HG03432 (cell line): ENCODE results near the gene DROSHA.
"Not testable (repeated sequence)": the region's sequence is repeated elsewhere in the genome, so short reads cannot be mapped to it uniquely, and the experiment has no call there.

Source experiments
- ATAC-seq: cut with Tn5 transposase; IDR thresholded peaks from one replicate; pipeline ENCODE4 v1.9.1; 2021; ENCODE audit warnings: mild to moderate bottlenecking, moderate library complexity; ENCODE audit not compliant: unreplicated experiment

Gene DROSHA, protein sequence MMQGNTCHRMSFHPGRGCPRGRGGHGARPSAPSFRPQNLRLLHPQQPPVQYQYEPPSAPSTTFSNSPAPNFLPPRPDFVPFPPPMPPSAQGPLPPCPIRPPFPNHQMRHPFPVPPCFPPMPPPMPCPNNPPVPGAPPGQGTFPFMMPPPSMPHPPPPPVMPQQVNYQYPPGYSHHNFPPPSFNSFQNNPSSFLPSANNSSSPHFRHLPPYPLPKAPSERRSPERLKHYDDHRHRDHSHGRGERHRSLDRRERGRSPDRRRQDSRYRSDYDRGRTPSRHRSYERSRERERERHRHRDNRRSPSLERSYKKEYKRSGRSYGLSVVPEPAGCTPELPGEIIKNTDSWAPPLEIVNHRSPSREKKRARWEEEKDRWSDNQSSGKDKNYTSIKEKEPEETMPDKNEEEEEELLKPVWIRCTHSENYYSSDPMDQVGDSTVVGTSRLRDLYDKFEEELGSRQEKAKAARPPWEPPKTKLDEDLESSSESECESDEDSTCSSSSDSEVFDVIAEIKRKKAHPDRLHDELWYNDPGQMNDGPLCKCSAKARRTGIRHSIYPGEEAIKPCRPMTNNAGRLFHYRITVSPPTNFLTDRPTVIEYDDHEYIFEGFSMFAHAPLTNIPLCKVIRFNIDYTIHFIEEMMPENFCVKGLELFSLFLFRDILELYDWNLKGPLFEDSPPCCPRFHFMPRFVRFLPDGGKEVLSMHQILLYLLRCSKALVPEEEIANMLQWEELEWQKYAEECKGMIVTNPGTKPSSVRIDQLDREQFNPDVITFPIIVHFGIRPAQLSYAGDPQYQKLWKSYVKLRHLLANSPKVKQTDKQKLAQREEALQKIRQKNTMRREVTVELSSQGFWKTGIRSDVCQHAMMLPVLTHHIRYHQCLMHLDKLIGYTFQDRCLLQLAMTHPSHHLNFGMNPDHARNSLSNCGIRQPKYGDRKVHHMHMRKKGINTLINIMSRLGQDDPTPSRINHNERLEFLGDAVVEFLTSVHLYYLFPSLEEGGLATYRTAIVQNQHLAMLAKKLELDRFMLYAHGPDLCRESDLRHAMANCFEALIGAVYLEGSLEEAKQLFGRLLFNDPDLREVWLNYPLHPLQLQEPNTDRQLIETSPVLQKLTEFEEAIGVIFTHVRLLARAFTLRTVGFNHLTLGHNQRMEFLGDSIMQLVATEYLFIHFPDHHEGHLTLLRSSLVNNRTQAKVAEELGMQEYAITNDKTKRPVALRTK (N-terminal part only)

DNA sequence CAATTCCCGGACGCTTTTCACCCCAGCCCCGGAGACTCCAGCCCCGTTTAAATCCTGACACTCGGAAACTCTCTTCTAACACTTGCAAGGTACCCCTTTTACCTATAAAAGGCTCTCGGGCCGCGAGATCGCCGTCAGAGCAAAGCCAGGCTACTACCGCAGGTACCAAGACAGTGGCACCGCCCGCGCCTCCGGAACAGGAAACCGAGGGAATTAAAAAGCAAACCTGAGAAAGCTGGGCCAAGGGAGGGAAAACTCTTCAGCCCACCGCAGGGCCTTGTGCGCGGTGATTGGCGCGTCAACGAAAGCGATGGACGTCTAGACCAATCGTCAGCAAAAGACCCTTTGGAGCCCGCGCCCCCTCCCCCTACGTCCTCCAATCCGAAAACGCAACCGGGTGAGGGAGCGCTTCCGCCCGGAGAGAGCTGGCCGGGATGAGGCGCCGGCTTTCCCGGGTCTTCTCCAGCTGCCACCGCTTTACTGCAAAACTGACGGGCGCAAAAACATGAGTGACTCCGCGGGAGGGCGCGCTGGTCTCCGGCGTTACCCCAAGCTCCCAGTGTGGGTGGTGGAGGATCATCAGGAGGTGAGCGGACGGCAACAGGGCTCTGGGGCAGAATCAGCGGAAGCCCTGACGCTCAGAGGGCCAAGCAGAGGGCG lies at the start of gene DROSHA, which contains the start of gene C5orf22:
Gene DROSHA (minus strand): TSS at position 206 of the 660 bp plus-strand sequence. CDS start 3,034 bp downstream, outside the sequence.
Gene C5orf22 (plus strand): TSS at position 414 of the 660 bp plus-strand sequence. CDS start 92 bp downstream, at position 506.
- ATAC-seq, result peak; percentile 96

DNA sequence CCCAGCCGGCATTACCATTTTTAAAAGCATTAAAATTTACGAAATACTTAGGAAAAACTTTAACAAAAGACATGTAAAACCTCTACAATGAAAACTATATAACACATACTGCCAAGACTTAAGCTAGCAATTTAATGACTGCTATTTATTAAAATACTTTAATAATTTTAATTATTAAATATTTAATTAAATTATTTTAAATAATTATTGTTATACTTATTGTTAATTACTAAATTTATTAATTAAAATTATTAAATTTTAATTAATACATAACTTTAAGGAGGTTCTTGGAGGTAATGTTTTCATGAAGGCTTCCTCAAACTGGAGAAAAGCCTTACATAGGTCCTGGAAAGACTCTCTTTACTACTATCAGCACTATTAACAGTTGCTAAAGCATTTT lies 47.7 kb upstream of the DROSHA start:
- ATAC-seq, result no peak

DNA sequence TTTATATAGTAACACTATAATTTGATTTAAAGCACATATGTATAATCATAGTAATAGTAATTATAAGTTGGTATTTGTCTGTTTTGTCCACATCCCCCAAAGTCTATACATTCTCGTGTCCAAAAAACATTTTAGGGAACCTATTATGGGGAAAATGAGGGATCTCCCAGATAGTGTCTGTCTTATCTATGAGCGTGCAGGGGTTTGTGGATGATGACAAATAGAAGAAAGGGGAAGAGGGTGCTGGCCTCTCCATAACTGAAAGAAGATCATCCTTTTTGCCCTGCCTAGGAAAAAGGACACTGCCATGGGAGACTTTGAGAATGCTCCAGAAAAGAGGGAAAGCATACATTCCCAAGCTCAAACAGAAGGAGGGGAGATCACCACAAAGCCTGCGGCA lies 45.5 kb upstream of the DROSHA start:
- no peak for ATAC-seq

GRCh38 chr5:31574772-31575171 lies 42.9 kb upstream of the DROSHA start:
- ATAC-seq, result no peak

- peak; percentile 84 for ATAC-seq
Observed at GRCh38 chr5:31573494-31574142, 41.7 kb upstream of the DROSHA start.

DNA sequence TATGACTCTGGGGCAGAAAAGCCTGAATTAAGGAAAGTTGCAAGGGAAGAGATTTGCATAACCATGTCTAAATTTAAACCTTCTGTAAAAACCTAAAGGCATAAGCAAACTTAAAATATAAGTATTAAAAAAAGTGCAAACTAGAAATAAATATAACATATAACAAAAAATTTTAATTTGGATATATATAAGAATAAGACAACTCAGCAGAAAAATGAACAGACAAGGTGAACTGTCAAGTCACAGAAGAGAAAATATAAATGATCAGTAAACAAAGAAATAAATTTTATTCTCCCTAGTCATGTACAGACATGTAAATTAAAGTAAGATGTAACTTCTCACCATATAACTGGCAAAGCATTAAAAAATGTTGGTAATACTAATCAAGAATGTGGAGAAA lies 37.2 kb upstream of the DROSHA start:
- no peak for ATAC-seq

GRCh38 chr5:31568302-31568835 lies 36.5 kb upstream of the DROSHA start:
- no peak for ATAC-seq

DNA sequence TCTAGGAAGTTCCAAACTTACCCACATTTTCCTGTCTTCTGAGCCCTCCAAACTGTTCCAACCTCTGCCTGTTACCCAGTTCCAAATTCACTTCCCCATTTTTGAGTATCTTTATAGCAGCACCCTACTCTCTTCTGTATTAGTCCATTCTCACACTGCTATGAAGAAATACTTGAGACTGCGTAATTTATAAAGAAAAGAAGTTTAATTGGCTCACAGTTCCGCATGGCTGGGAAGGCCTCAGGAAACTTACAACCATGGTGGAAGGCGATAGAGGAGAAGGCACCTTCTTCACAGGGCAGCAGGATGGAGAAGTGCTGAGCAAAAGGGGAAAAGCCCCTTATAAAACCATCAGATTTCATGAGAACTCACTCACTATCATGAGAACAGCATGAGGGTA lies 34.5 kb upstream of the DROSHA start:
- not testable (repeated sequence) for ATAC-seq

DNA sequence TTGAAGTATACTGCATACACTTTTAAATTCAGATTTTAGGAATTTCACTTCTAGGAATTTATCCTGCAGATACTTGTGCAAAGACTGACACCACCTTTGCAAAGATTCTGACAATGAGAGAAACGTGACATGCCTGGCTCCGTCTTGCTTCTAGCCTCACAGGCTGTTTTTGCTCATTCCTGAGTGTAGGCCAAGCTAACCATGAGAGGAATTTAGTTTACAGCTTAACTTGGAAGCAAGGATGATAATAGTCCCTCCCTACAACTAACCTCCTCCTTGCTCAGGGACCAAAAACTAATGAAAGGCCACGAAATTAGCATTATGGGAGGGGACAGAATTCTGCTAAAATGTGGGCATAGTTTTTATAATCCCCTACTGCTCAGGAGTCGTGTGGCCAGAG lies 31.3 kb upstream of the DROSHA start:
- ATAC-seq, result no peak

DNA sequence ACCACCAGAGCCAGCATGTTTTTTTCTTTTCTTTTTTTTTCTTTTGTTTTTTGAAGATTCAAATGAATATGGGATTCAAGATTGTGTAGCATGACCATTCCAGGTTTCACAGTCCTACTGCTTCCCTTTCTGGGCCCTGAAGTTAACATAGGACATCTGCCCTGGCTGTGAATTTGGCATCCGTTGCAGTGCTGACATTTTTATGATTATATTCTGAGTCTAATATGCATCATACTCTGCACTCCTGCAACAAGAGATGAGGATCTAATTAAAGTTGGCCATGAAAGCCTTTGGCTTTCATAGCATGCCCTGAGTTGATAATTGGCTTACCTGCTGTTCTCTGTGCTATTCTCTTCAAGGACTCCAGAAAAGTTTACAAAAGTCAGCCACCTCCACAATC lies 30.1 kb upstream of the DROSHA start:
- no peak for ATAC-seq

DNA sequence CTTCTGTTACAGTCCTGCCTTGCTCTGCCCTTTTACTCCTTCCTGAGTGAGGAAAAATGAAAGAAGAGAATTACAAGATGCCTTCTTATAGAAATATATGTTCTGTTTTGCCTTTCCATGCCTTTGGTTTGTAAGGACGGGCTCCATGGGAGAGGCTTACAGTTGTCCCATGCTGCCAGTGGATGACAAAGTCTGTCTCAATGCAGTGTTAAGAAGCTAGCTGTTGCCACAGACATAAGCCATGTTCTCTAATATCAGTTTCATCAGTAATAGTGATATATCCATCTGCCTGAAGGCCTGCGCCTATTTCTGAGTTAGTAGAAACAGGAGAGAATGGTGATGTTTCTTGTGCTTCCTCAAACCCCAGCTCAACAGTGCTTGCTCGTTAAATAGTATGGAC lies 28.0 kb upstream of the DROSHA start:
- ATAC-seq, result no peak

- no peak for ATAC-seq
Observed at GRCh38 chr5:31556461-31556860, 24.6 kb upstream of the DROSHA start.

DNA sequence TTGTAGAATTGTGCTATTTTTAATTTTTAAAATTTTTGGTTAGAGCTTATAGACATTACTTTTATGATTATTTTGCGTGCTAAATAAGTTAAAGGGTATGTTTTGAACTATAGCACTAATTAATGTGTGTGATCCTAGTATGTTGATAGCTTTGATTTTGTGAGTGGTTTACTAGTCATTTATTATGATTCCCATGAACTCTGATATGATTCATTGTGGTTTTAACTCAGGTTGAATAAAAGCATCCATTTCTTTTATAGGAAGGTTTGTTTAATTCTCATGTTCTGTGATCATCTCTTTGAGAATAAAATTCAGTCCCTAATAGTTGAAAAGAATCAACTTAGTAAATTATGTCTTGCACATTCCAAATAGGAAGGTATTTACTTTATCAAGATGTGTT lies 22.7 kb upstream of the DROSHA start:
- no peak for ATAC-seq

- ATAC-seq, result no peak
Observed at GRCh38 chr5:31553863-31554262, 22.0 kb upstream of the DROSHA start.

DNA sequence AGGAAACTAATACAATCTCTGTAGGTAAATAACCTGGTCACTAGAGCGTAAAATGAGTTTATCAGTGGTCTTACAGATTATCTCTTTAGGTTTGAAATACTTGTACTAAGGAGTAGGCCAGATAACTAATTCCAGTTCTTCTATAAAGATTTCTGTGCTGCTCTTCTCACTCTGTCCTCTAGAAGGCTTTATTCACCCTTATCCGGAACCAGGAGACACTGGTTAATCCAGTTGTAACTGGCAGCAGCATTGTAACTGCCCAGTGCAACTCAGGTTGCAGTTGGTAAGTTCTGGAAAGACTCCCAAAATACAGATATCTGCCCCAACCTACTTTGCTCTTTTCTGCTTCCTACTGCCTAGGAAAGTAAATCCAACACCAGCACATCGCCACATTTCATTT lies 20.0 kb upstream of the DROSHA start:
- no peak for ATAC-seq

GRCh38 chr5:31549114-31549513 lies 17.2 kb upstream of the DROSHA start:
- not testable (repeated sequence) for ATAC-seq

GRCh38 chr5:31537851-31538250 lies 6.0 kb upstream of the DROSHA start:
- ATAC-seq, result no peak

DNA sequence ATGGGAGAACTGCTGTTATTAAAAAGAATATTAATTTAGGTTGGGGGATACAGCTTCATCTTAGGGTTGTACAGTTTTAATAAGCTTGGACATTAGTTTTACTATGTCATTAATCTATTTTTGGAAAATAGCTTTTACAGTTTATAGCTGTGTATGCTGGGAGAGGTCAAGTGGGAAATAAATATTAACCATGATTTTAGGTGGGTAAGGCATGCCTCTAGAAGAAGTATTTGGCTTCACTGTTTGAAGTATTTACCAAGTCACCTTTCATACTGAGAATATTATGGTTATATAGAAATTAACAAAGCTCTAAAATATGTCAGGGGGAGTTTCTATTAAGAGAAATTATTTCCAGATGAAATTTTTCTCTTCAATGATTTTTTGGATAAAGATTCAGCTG lies 5.5 kb upstream of the DROSHA start:
- no peak for ATAC-seq

- ATAC-seq, result no peak
Observed at GRCh38 chr5:31536873-31537272, 5.0 kb upstream of the DROSHA start.

- no peak for ATAC-seq
Observed at GRCh38 chr5:31534527-31535046, 2.7 kb upstream of the DROSHA start.
